K562 (cell line): Measurements from ENCODE around the gene ELF5. TPM values are rescaled to one million over a fixed set of nuclear protein-coding genes. Genes with fewer than 3 reads are reported as not detected.

Experiments
- ATAC-seq: fragments of 200-7000 bp; cut with Tn5 transposase; 3 replicates; pipeline ENCODE4 v1.9.1; 2020; ENCODE audit warnings: moderate library complexity
- BruUV-seq: library from RNA; stranded (reverse); fragments of 400-500 nt; replicated peaks from 2 replicates; lab custom pipeline; 2021; lab: Mats Ljungman, UMichigan
- CTCF ChIA-PET: fragments of 300-600 bp; formaldehyde crosslinking; extraction: SDS; loops from one replicate; lab custom pipeline; 2021; ENCODE audit warnings: low intra/inter-chr PET ratio; lab: Yijun Ruan, JAX
- POLR2A ChIA-PET: fragments of 300-600, 350-650 bp; sonication (Branson Sonifier 250); formaldehyde crosslinking; extraction: SDS; loops from one replicate; lab custom pipeline; 2021; ENCODE audit warnings: antibody characterized with exemption, inconsistent platforms; lab: Yijun Ruan, JAX
- DNase-seq, 4 experiments: peaks; one replicate each; pipeline versions ENCODE4 v3.0.0 to v3.0.0-alpha.2; 2011 to 2018; ENCODE audit warnings: low spot score in 3 of 4, mixed read lengths in 3 of 4; ENCODE audit errors: extremely low read depth in 1 of 4
- FAIRE-seq: peaks from 2 replicates; lab custom pipeline; 2011; peaks lifted over from hg19 to GRCh38; lab: Jason Lieb, UNC
- H2AFZ ChIP-seq: 2 replicates; pipeline ENCODE4 v1.6.0; 2011; ENCODE audit warnings: low read depth, low read length, control low read depth, inconsistent platforms
- H3K27ac ChIP-seq: fragments of 200-600 bp; 3 replicates; pipeline ENCODE4 v1.8.0; 2011; ENCODE audit warnings: low read depth, mild to moderate bottlenecking, control low read depth, inconsistent platforms, low read length, moderate library complexity, mixed read lengths; ENCODE audit errors: extremely low read depth
- H3K27me3 ChIP-seq, 2 experiments: fragments of 300-600 bp in 1 of 2; 2 replicates in 1 of 2; 3 replicates in 1 of 2; pipeline versions ENCODE4 v1.6.0 to v1.8.0; 2011; ENCODE audit warnings: inconsistent platforms in 2 of 2, low read length in 2 of 2, mild to moderate bottlenecking in 1 of 2, mixed read lengths in 1 of 2, moderate library complexity in 1 of 2; ENCODE audit not compliant: control insufficient read depth in 2 of 2, insufficient read depth in 2 of 2
- H3K36me3 ChIP-seq: fragments of 300-600 bp; 3 replicates; pipeline ENCODE4 v1.8.0; 2011; ENCODE audit warnings: mild to moderate bottlenecking, low read length, inconsistent platforms; ENCODE audit not compliant: control insufficient read depth, insufficient read depth
- H3K4me1 ChIP-seq, 2 experiments: fragments of 200-600 bp in 1 of 2; replicated peaks in 1 of 2; 2 replicates in 1 of 2; 3 replicates in 1 of 2; pipeline versions ENCODE4 v1.5.1 to v1.8.0; 2011; ENCODE audit warnings: inconsistent platforms in 2 of 2, low read length in 2 of 2, mild to moderate bottlenecking in 1 of 2, mixed read lengths in 1 of 2, moderate library complexity in 1 of 2; ENCODE audit not compliant: control insufficient read depth in 2 of 2, insufficient read depth in 2 of 2
- H3K4me2 ChIP-seq: 2 replicates; pipeline ENCODE4 v1.6.1; 2011; ENCODE audit warnings: low read length, control low read depth, inconsistent platforms, mixed read lengths; ENCODE audit not compliant: insufficient read depth
- H3K4me3 ChIP-seq: fragments of 200-600 bp; sonication (generic), shearing (Covaris generic); 2 replicates; pipeline ENCODE4 v1.5.1; 2016; ENCODE audit warnings: control low read depth, inconsistent platforms
- H3K79me2 ChIP-seq: fragments of 200-600 bp; 3 replicates; pipeline ENCODE4 v1.8.0; 2011; ENCODE audit warnings: low read length, inconsistent platforms; ENCODE audit not compliant: control insufficient read depth, insufficient read depth
- H3K9ac ChIP-seq, 2 experiments: 2 replicates each; pipeline versions ENCODE4 v1.6.0 to v1.6.1; 2011; ENCODE audit warnings: low read depth in 2 of 2, low read length in 2 of 2, control low read depth in 1 of 2, inconsistent platforms in 1 of 2, mild to moderate bottlenecking in 1 of 2, mixed read lengths in 1 of 2; ENCODE audit not compliant: insufficient read depth in 1 of 2
- H3K9me1 ChIP-seq: one replicate; pipeline ENCODE4 v1.6.0; 2011; ENCODE audit warnings: inconsistent platforms, mild to moderate bottlenecking, low read length, moderate library complexity; ENCODE audit not compliant: control insufficient read depth, insufficient read depth
- H3K9me3 ChIP-seq: replicated peaks from 2 replicates; pipeline ENCODE4 v1.5.1; 2011; ENCODE audit warnings: low read depth, low read length, inconsistent platforms; ENCODE audit not compliant: control insufficient read depth, insufficient read depth
- H4K20me1 ChIP-seq: replicated peaks from 2 replicates; pipeline ENCODE4 v1.6.1; 2011; ENCODE audit warnings: low read length, inconsistent platforms, mixed read lengths; ENCODE audit not compliant: control insufficient read depth, insufficient read depth
- CAMTA2 ChIP-seq: fragments of 250-450 bp; sonication (Bioruptor Pico); conservative IDR thresholded peaks from 2 replicates; pipeline ENCODE4 v1.5.1; 2022
- DLX4 ChIP-seq: fragments of 250-450 bp; sonication (Bioruptor Pico); IDR thresholded peaks from 2 replicates; pipeline ENCODE4 v1.6.1; 2021; ENCODE audit warnings: mild to moderate bottlenecking
- FOS ChIP-seq: IDR thresholded peaks from 3 replicates; pipeline ENCODE4 v1.6.1; 2011; ENCODE audit not compliant: insufficient read length; ENCODE audit errors: extremely low read depth
- HNRNPLL ChIP-seq: fragments of 200-400 bp; formaldehyde crosslinking; IDR thresholded peaks from 2 replicates; pipeline ENCODE4 v1.6.1; 2017; ENCODE audit warnings: low read length, low read depth, mild to moderate bottlenecking; ENCODE audit not compliant: poor library complexity, severe bottlenecking
- JUNB ChIP-seq: fragments of 450-650 bp; formaldehyde crosslinking; conservative IDR thresholded peaks from 2 replicates; pipeline ENCODE4 v1.4.0; 2020; ENCODE audit warnings: mild to moderate bottlenecking
- KLF6 ChIP-seq: fragments of 250-450 bp; sonication (Bioruptor Pico); IDR thresholded peaks from 2 replicates; pipeline ENCODE4 v1.4.0; 2020; ENCODE audit warnings: mild to moderate bottlenecking, moderate library complexity, borderline replicate concordance
- NKRF ChIP-seq: fragments of 450-650 bp; IDR thresholded peaks from 2 replicates; pipeline ENCODE4 v1.6.1; 2016; ENCODE audit warnings: borderline replicate concordance
- POLR3A ChIP-seq: IDR thresholded peaks from 2 replicates; pipeline ENCODE4 v1.6.1; 2011; ENCODE audit warnings: borderline replicate concordance, mild to moderate bottlenecking, moderate library complexity; ENCODE audit not compliant: insufficient read length, insufficient read depth; ENCODE audit errors: extremely low read depth
- PURB ChIP-seq: sonication (generic); formaldehyde crosslinking; IDR thresholded peaks from 2 replicates; pipeline ENCODE4 v1.9.0; 2021; ENCODE audit warnings: low read depth, mild to moderate bottlenecking, missing genetic modification reagents
- SMARCE1 ChIP-seq: fragments of 450-650 bp; IDR thresholded peaks from 2 replicates; pipeline ENCODE4 v1.7.1; 2016; ENCODE audit warnings: mild to moderate bottlenecking
- TCFL5 ChIP-seq: fragments of 250-450 bp; sonication (Bioruptor Pico); conservative IDR thresholded peaks from 2 replicates; pipeline ENCODE4 v1.6.1; 2021; ENCODE audit warnings: mild to moderate bottlenecking, moderate library complexity, matching md5 sums
- ZC3H11A ChIP-seq: IDR thresholded peaks from 2 replicates; pipeline ENCODE4 v1.6.1; 2012; ENCODE audit warnings: low read depth, low read length, improper control_type of control experiment
- WGBS: fragments of 100-300 bp; shearing (Covaris generic); methylation state at CpG from one replicate; pipeline ENCODE4 v1.1.6; 2016; ENCODE audit warnings: low coverage, mixed read lengths; ENCODE audit not compliant: insufficient coverage; ENCODE audit errors: missing lambda C conversion rate; 5-methylcytosine and 5-hydroxymethylcytosine counted together
- in situ Hi-C: fragments of 300-500 bp; cut with MboI; formaldehyde crosslinking; loops from 4 replicates; pipeline ENCODE4 v1.15.0; 2018; ENCODE audit warnings: inconsistent platforms, mixed read lengths
- intact Hi-C: fragments of 100-400 bp; cut with micrococcal nuclease; formaldehyde crosslinking; loops from 2 replicates; pipeline ENCODE4 v1.14.2; 2022
- polyA plus RNA-seq, 8 experiments: library from polyadenylated mRNA; depleted of rRNA in 4 of 8; stranded (reverse) in 5 of 8; unstranded in 3 of 8; fragments of >200 nt; fragmentation: Nextera tagmentation in 2 of 8; fragmentation: Illumina TruSeq in 1 of 8; extraction: Ambion mirVana in 2 of 8; extraction: Trizol in 1 of 8; gene quantifications; 2 replicates each; pipeline versions ENCODE4 v1.2.1 to v1.2.3, GENCODE V29; 2011 to 2014; ENCODE audit warnings: inconsistent platforms in 1 of 8, missing spikeins in 1 of 8
- total RNA-seq, 7 experiments: library from RNA; depleted of rRNA in 6 of 7; stranded (reverse); fragments of >200 nt in 6 of 7; fragmentation: Illumina TruSeq in 2 of 7; extraction: Trizol in 2 of 7; gene quantifications; 2 replicates each; pipeline versions ENCODE4 v1.2.1 to v1.2.3, GENCODE V29; 2011 to 2021; ENCODE audit warnings: low replicate concordance in 1 of 7

ELF5 gene
- total and polyA plus RNA-seq, 9 of the 15 experiments (the other 6 are each of a cell fraction or from before 2014, with no cell fraction given) = not detected

DNA sequence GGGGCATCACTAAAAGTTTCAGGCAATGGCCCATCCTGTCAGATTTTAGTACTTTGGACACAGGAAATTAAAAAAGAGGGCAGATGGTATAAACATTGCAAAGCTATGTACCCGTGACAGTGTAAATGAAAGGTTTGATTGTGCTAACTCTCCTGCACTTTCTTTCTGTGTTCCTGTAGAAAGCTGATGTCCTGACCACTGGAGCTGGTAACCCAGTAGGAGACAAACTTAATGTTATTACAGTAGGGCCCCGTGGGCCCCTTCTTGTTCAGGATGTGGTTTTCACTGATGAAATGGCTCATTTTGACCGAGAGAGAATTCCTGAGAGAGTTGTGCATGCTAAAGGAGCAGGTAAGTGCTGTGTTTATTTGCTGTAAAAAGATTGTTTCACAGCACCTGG is 64.6 kb downstream of the ELF5 start:
- Histone ChIP-seq H3K9ac (no peak overlapping the region), H3K4me2 (no peak overlapping the region), H3K79me2 (peaks cover 48% of the 10 kb centered on the region), H3K4me3 (no peak overlapping the region), H3K27ac (no peak overlapping the region), H3K9me3 (no peaks in the 10 kb centered on the region), H2AFZ (no peak overlapping the region), H3K27me3 (no peaks in the 10 kb centered on the region), H3K9me1 (no peaks in the 10 kb centered on the region), H4K20me1 (no peaks in the 10 kb centered on the region), H3K4me1 (peaks cover 2 to 10% of the 10 kb centered on the region in 2 experiments; a peak in 2 of 5 replicates), H3K36me3 (peaks cover 58% of the 10 kb centered on the region)
- no peak for DNase-seq
- no TSS peak for BruUV-seq
- in situ Hi-C loops = no loop called here
- ATAC-seq = no peak
- intact Hi-C loops = no loop called here
- FAIRE-seq = no peak
- POLR2A ChIA-PET = interaction anchor here (1.4 kb wide), 1 partner anchor 9 kb away, joined by 5 read pairs; no protein-coding TSS in a partner anchor
- WGBS = 64% methylated on average over 3 of the region's 3 CpGs
- CTCF ChIA-PET = no interaction called here
- TF ChIP-seq PURB (CRISPR knock-in tag) = no peak
- no peak for TF ChIP-seq ZC3H11A
- TF ChIP-seq CAMTA2 (CRISPR knock-in tag) = no peak
- no peak for TF ChIP-seq HNRNPLL
- TF ChIP-seq KLF6 (CRISPR knock-in tag) = no peak
- TF ChIP-seq FOS = no peak
- no peak for TF ChIP-seq TCFL5
- no peak for TF ChIP-seq DLX4 (CRISPR knock-in tag)
- no peak for TF ChIP-seq JUNB
- no peak for TF ChIP-seq SMARCE1
- TF ChIP-seq POLR3A = no peak
- no peak for TF ChIP-seq NKRF
